Measurements from ENCODE around the gene STAU1.

DNA sequence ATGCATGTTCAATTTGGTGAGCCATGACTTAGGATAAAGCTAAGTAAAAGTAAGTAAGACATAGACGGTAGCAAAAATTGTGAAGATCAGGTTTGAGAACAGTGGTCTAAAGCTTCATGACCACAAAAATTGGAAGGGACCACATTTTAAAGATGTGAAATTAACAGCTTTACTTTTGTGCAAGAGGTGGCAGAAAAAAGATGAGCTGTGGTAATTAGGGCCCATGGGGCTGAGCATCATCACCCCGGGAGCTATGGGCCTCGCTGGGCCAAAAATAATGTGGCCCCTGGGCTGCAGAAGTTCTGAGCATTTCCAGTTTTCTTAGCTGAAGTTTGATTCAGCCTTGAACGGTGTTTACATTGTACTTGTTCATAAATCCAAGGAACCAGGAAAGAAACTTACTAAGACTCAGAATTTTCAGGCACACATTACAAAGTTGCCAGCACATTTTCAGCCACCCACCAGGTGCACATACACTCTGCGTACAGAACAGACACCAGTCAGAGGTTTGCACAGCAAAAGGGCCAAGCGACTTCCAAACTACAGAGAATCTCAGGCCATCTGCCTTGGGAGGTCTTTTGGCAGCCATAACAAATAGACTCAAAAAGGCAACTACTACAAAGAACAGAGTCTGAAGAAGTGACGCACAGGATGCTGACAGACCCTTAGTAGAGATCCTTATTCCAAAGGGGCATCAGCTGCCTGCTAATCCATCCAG, 84.3 kb downstream of the STAU1 start:
- TF ChIP-seq, protein P1, sequence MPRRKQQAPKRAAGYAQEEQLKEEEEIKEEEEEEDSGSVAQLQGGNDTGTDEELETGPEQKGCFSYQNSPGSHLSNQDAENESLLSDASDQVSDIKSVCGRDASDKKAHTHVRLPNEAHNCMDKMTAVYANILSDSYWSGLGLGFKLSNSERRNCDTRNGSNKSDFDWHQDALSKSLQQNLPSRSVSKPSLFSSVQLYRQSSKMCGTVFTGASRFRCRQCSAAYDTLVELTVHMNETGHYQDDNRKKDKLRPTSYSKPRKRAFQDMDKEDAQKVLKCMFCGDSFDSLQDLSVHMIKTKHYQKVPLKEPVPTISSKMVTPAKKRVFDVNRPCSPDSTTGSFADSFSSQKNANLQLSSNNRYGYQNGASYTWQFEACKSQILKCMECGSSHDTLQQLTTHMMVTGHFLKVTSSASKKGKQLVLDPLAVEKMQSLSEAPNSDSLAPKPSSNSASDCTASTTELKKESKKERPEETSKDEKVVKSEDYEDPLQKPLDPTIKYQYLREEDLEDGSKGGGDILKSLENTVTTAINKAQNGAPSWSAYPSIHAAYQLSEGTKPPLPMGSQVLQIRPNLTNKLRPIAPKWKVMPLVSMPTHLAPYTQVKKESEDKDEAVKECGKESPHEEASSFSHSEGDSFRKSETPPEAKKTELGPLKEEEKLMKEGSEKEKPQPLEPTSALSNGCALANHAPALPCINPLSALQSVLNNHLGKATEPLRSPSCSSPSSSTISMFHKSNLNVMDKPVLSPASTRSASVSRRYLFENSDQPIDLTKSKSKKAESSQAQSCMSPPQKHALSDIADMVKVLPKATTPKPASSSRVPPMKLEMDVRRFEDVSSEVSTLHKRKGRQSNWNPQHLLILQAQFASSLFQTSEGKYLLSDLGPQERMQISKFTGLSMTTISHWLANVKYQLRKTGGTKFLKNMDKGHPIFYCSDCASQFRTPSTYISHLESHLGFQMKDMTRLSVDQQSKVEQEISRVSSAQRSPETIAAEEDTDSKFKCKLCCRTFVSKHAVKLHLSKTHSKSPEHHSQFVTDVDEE (CRISPR knock-in tag; IDR thresholded peaks at IDR 0.05), result no peak
- TF ChIP-seq BACH2 (CRISPR knock-in tag; IDR thresholded peaks at IDR 0.05; ENCODE audit: borderline replicate concordance) (no peak), PPARA (CRISPR knock-in tag; IDR thresholded peaks at IDR 0.05; ENCODE audit: borderline replicate concordance) (no peak), OSR1 (CRISPR knock-in tag; IDR thresholded peaks at IDR 0.05) (no peak), TCF4 (CRISPR knock-in tag; IDR thresholded peaks at IDR 0.05; ENCODE audit: borderline replicate concordance) (no peak), ARNTL (CRISPR knock-in tag; IDR thresholded peaks at IDR 0.05; ENCODE audit: borderline replicate concordance, low read depth) (no peak)
- TF ChIP-seq, protein P2, sequence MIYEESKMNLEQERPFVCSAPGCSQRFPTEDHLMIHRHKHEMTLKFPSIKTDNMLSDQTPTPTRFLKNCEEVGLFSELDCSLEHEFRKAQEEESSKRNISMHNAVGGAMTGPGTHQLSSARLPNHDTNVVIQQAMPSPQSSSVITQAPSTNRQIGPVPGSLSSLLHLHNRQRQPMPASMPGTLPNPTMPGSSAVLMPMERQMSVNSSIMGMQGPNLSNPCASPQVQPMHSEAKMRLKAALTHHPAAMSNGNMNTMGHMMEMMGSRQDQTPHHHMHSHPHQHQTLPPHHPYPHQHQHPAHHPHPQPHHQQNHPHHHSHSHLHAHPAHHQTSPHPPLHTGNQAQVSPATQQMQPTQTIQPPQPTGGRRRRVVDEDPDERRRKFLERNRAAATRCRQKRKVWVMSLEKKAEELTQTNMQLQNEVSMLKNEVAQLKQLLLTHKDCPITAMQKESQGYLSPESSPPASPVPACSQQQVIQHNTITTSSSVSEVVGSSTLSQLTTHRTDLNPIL (CRISPR knock-in tag; IDR thresholded peaks at IDR 0.05; ENCODE audit: low read depth), result no peak
